HCT116 (cell line): ENCODE data around the gene RYR3. TPM values are rescaled to one million over a fixed set of nuclear protein-coding genes. Genes with fewer than 3 reads are reported as not detected.

ENCODE experiments used
- ATAC-seq: fragments of 200-7000 bp; cut with Tn5 transposase; 2 replicates; pipeline ENCODE4 v1.9.1; 2020; ENCODE audit warnings: mild to moderate bottlenecking, moderate library complexity
- BruUV-seq: library from RNA; stranded (reverse); fragments of 400-500 nt; replicated peaks from 2 replicates; lab custom pipeline; 2021; lab: Mats Ljungman, UMichigan
- CTCF ChIA-PET: fragments of 300-600 bp; sonication (Branson Sonifier 250); formaldehyde crosslinking; loops from one replicate; lab custom pipeline; 2021; ENCODE audit warnings: antibody characterized with exemption; lab: Charles Lee
- POLR2A ChIA-PET: fragments of 300-600, 350-600 bp; sonication (Branson Sonifier 250); formaldehyde crosslinking; loops from one replicate; lab custom pipeline; 2021; ENCODE audit warnings: antibody characterized with exemption; lab: Charles Lee
- RAD21 ChIA-PET, 2 experiments: fragments of 300-600 bp; sonication (Branson Sonifier 250); formaldehyde crosslinking; loops; one replicate each; lab custom pipeline; 2023; ENCODE audit warnings: low total read pairs in 2 of 2; ENCODE audit not compliant: uncharacterized antibody in 2 of 2, unreplicated experiment in 2 of 2, low non-redundant PET in 1 of 2; lab: Charles Lee
- DNase-seq: peaks from one replicate; pipeline ENCODE4 v3.0.0-alpha.2; 2010; ENCODE audit warnings: low read depth, low spot score
- H2AFZ ChIP-seq: fragments of 200-600 bp; shearing (Covaris generic), sonication (generic); 2 replicates; pipeline ENCODE4 v1.6.1; 2017; ENCODE audit warnings: low read depth, mixed run types, mixed read lengths, antibody characterized with exemption, low read length; ENCODE audit not compliant: poor library complexity, severe bottlenecking
- H3K27ac ChIP-seq: 2 replicates; pipeline ENCODE4 v1.5.1; 2012; ENCODE audit warnings: low read depth, low read length
- H3K27me3 ChIP-seq: fragments of 200-600 bp; sonication (generic); 2 replicates; pipeline ENCODE4 v1.6.1; 2016; ENCODE audit warnings: mixed run types, low read length, mixed read lengths; ENCODE audit not compliant: insufficient read depth
- H3K36me3 ChIP-seq, 2 experiments: fragments of 200-500 bp in 1 of 2; fragments of 200-600 bp in 1 of 2; sonication (Bioruptor generic) in 1 of 2; sonication (generic) in 1 of 2; 2 replicates each; pipeline versions ENCODE4 v1.5.1 to v1.6.1; 2014 to 2016; ENCODE audit warnings: low read length in 2 of 2, inconsistent platforms in 1 of 2, mixed read lengths in 1 of 2, mixed run types in 1 of 2; ENCODE audit not compliant: insufficient read depth in 2 of 2, control insufficient read depth in 1 of 2
- H3K4me1 ChIP-seq, 2 experiments: fragments of 200-600 bp in 1 of 2; sonication (generic) in 1 of 2; 2 replicates each; pipeline versions ENCODE4 v1.5.1 to v1.6.1; 2012 to 2017; ENCODE audit warnings: low read length in 2 of 2, inconsistent platforms in 1 of 2, mild to moderate bottlenecking in 1 of 2, mixed read lengths in 1 of 2, mixed run types in 1 of 2, moderate library complexity in 1 of 2; ENCODE audit not compliant: insufficient read depth in 2 of 2, control insufficient read depth in 1 of 2
- H3K4me2 ChIP-seq: fragments of 200-600 bp; sonication (generic); 2 replicates; pipeline ENCODE4 v1.6.1; 2017; ENCODE audit warnings: mixed run types, low read length, mixed read lengths
- H3K4me3 ChIP-seq, 2 experiments: fragments of 200-600 bp in 1 of 2; sonication (generic) in 1 of 2; replicated peaks in 1 of 2; 2 replicates each; pipeline ENCODE4 v1.5.1; 2011 to 2016; ENCODE audit warnings: low read length in 2 of 2, control low read depth in 1 of 2, low read depth in 1 of 2, mild to moderate bottlenecking in 1 of 2, mixed read lengths in 1 of 2, mixed run types in 1 of 2
- H3K79me2 ChIP-seq: fragments of 200-600 bp; sonication (generic); 2 replicates; pipeline ENCODE4 v1.6.1; 2017; ENCODE audit warnings: mild to moderate bottlenecking, mixed run types, low read length, moderate library complexity, mixed read lengths; ENCODE audit not compliant: insufficient read depth
- H3K9ac ChIP-seq: fragments of 200-600 bp; sonication (generic); 2 replicates; pipeline ENCODE4 v1.6.1; 2016; ENCODE audit warnings: low read length, mixed read lengths
- H3K9me2 ChIP-seq: fragments of 200-600 bp; sonication (generic), shearing (Covaris generic); 2 replicates; pipeline ENCODE4 v1.6.1; 2017; ENCODE audit warnings: mixed run types, mild to moderate bottlenecking, moderate library complexity; ENCODE audit not compliant: insufficient read depth
- H3K9me3 ChIP-seq, 2 experiments: fragments of 200-500 bp in 1 of 2; fragments of 200-600 bp in 1 of 2; sonication (Bioruptor generic) in 1 of 2; sonication (generic) in 1 of 2; 2 replicates each; pipeline ENCODE4 v1.6.1; 2014 to 2017; ENCODE audit warnings: low read length in 2 of 2, mixed read lengths in 2 of 2, inconsistent platforms in 1 of 2, low read depth in 1 of 2, mild to moderate bottlenecking in 1 of 2, mixed run types in 1 of 2, moderate library complexity in 1 of 2; ENCODE audit not compliant: control insufficient read depth in 1 of 2, insufficient read depth in 1 of 2
- H4K20me1 ChIP-seq: fragments of 200-600 bp; sonication (generic), shearing (Covaris generic); 2 replicates; pipeline ENCODE4 v1.6.1; 2017; ENCODE audit warnings: mixed run types, mild to moderate bottlenecking, moderate library complexity; ENCODE audit not compliant: insufficient read depth
- CTCF ChIP-seq, 3 experiments: fragments of 200-600 bp in 1 of 3; sonication (generic) in 1 of 3; IDR thresholded peaks in 2 of 3; conservative IDR thresholded peaks in 1 of 3; 2 replicates each; pipeline ENCODE4 v1.5.1; 2012 to 2017; ENCODE audit warnings: low read depth in 2 of 3, low read length in 2 of 3, antibody characterized with exemption in 1 of 3, borderline replicate concordance in 1 of 3, control low read depth in 1 of 3, mild to moderate bottlenecking in 1 of 3, mixed read lengths in 1 of 3, mixed run types in 1 of 3, moderate library complexity in 1 of 3; ENCODE audit not compliant: insufficient read depth in 1 of 3
- ELF1 ChIP-seq: IDR thresholded peaks from 2 replicates; pipeline ENCODE4 v1.6.1; 2012; ENCODE audit warnings: low read depth, borderline replicate concordance
- EZH2 ChIP-seq: fragments of 200-600 bp; sonication (generic); IDR thresholded peaks from 2 replicates; pipeline ENCODE4 v1.6.1; 2017; ENCODE audit warnings: antibody characterized with exemption, mixed run types
- EZH2phosphoT487 ChIP-seq: fragments of 200-600 bp; IDR thresholded peaks from 2 replicates; pipeline ENCODE4 v1.6.1; 2018; ENCODE audit warnings: antibody characterized with exemption, borderline replicate concordance
- FOSL1 ChIP-seq: IDR thresholded peaks from 2 replicates; pipeline ENCODE4 v1.6.1; 2012; ENCODE audit warnings: low read depth
- JUND ChIP-seq: IDR thresholded peaks from 2 replicates; pipeline ENCODE4 v1.6.1; 2012
- SIN3A ChIP-seq: IDR thresholded peaks from 2 replicates; pipeline ENCODE4 v1.6.1; 2012; ENCODE audit warnings: low read depth
- SP1 ChIP-seq: IDR thresholded peaks from 2 replicates; pipeline ENCODE4 v1.6.1; 2012; ENCODE audit warnings: low read depth
- SRF ChIP-seq: IDR thresholded peaks from 2 replicates; pipeline ENCODE4 v1.6.1; 2012; ENCODE audit warnings: low read depth
- TCF7L2 ChIP-seq: IDR thresholded peaks from 2 replicates; pipeline ENCODE4 v1.7.0; 2011; ENCODE audit warnings: borderline replicate concordance, inconsistent platforms; ENCODE audit not compliant: insufficient read depth, insufficient read length; ENCODE audit errors: extremely low read depth
- ZNF274 ChIP-seq: fragments of 200-500 bp; sonication (Bioruptor generic); IDR thresholded peaks from 2 replicates; pipeline ENCODE4 v1.6.1; 2014; ENCODE audit warnings: mild to moderate bottlenecking, low read depth, low read length, inconsistent platforms
- intact Hi-C: fragments of 100-400 bp; cut with micrococcal nuclease; formaldehyde crosslinking; loops from 2 replicates; pipeline ENCODE4 v1.10.0; 2022
- total RNA-seq: library from RNA; stranded (reverse); gene quantifications from one replicate; pipeline ENCODE4 v1.2.1, GENCODE V29; 2021; ENCODE audit not compliant: unreplicated experiment

The RYR3 gene
- total RNA-seq, 1 experiment from 2014 or later, result not detected

- Histone ChIP-seq H3K4me2 (no peak overlapping the region), H3K4me1 (no peaks in the 10 kb centered on the region), H3K4me3 (no peak overlapping the region), H4K20me1 (no peaks in the 10 kb centered on the region), H2AFZ (no peak overlapping the region), H3K36me3 (no peaks in the 10 kb centered on the region), H3K9me2 (no peaks in the 10 kb centered on the region), H3K9me3 (no peaks in the 10 kb centered on the region), H3K79me2 (no peaks in the 10 kb centered on the region), H3K9ac (no peak overlapping the region), H3K27me3 (peaks cover 25% of the 10 kb centered on the region; the same call in 1 of the 2 replicates), H3K27ac (no peak overlapping the region)
- ChIA-PET POLR2A (no interaction called here), CTCF (no interaction called here), RAD21 (no interaction called here)
- no peak for ATAC-seq
- intact Hi-C loops, result no loop called here
- no peak for TF ChIP-seq EZH2
- no peak for TF ChIP-seq TCF7L2
- no peak for TF ChIP-seq CTCF (IDR thresholded peaks at IDR 0.05 in 2 of 3, conservative IDR thresholded peaks at IDR 0.05 in 1 of 3; ENCODE audit: borderline replicate concordance in 1 of 3, insufficient read depth in 1 of 3, low read depth in 2 of 3, low read length in 2 of 3)
- TF ChIP-seq FOSL1, result no peak
- no peak for TF ChIP-seq ELF1
- no peak for TF ChIP-seq EZH2phosphoT487
- no peak for TF ChIP-seq JUND
- no peak for TF ChIP-seq SRF
- no peak for TF ChIP-seq SP1
- TF ChIP-seq ZNF274, result no peak
- no peak for TF ChIP-seq SIN3A
- no peak for DNase-seq
- BruUV-seq, result no TSS peak
Observed at GRCh38 chr15:33476908-33477307, 166.1 kb downstream of the RYR3 start.
